Parathyroid adenoma (tissue), 2 donors: Measurements from ENCODE around the gene GUCA2A.

Experiments used
- H2AFZ ChIP-seq: fragments of 300-600 bp; sonication (generic); one replicate; pipeline ENCODE4 v1.7.0; 2017; ENCODE audit warnings: antibody characterized with exemption, mild to moderate bottlenecking
- H3K27ac ChIP-seq: fragments of 300-600 bp; sonication (generic); one replicate; pipeline ENCODE4 v1.7.0; 2017
- H3K27me3 ChIP-seq: fragments of 300-600 bp; sonication (generic); one replicate; pipeline ENCODE4 v1.7.0; 2017; ENCODE audit warnings: low read length; ENCODE audit not compliant: control insufficient read depth, insufficient read depth
- H3K36me3 ChIP-seq: fragments of 300-600 bp; sonication (generic); one replicate; pipeline ENCODE4 v1.7.0; 2017; ENCODE audit warnings: low read length; ENCODE audit not compliant: control insufficient read depth, insufficient read depth
- H3K4me1 ChIP-seq: fragments of 300-600 bp; sonication (generic); one replicate; pipeline ENCODE4 v1.7.0; 2017; ENCODE audit warnings: control low read depth
- H3K4me2 ChIP-seq: fragments of 300-600 bp; sonication (generic); one replicate; pipeline ENCODE4 v1.7.0; 2017; ENCODE audit warnings: low read length
- H3K4me3 ChIP-seq: fragments of 300-600 bp; sonication (generic); one replicate; pipeline ENCODE4 v1.7.0; 2017; ENCODE audit warnings: low read depth, low read length
- H3K79me2 ChIP-seq: fragments of 300-600 bp; sonication (generic); one replicate; pipeline ENCODE4 v1.7.0; 2017; ENCODE audit warnings: control low read depth
- H3K9ac ChIP-seq: fragments of 300-600 bp; sonication (generic); one replicate; pipeline ENCODE4 v1.7.0; 2017; ENCODE audit warnings: mild to moderate bottlenecking
- H3K9me3 ChIP-seq: fragments of 300-600 bp; sonication (generic); one replicate; pipeline ENCODE4 v1.7.0; 2017; ENCODE audit warnings: low read length; ENCODE audit not compliant: control insufficient read depth
- CTCF ChIP-seq: fragments of 300-600 bp; sonication (generic); IDR thresholded peaks from one replicate; pipeline ENCODE4 v1.7.0; 2017; ENCODE audit warnings: antibody characterized with exemption, mild to moderate bottlenecking
- donor health status: primary hyperparathyroidism.

GUCA2A gene

GRCh38 chr1:42183210-42183956 is 18.8 kb upstream of the GUCA2A start:
- H3K4me3 ChIP-seq = no peak overlapping the region
- H3K4me2 ChIP-seq = peak overlapping the region; percentile 33
- H3K27me3 ChIP-seq = no peaks in the 10 kb centered on the region
- H3K79me2 ChIP-seq = no peaks in the 10 kb centered on the region
- no peak overlapping the region for H2AFZ ChIP-seq
- no peak for TF ChIP-seq CTCF
- H3K9ac ChIP-seq = no peak overlapping the region
- no peaks in the 10 kb centered on the region for H3K36me3 ChIP-seq
- no peaks in the 10 kb centered on the region for H3K4me1 ChIP-seq
- no peak overlapping the region for H3K27ac ChIP-seq
- H3K9me3 ChIP-seq = no peaks in the 10 kb centered on the region

GRCh38 chr1:42181687-42182086 is 17.1 kb upstream of the GUCA2A start:
- no peaks in the 10 kb centered on the region for H3K27me3 ChIP-seq
- H3K9ac ChIP-seq = no peak overlapping the region
- H3K27ac ChIP-seq = no peak overlapping the region
- TF ChIP-seq CTCF = no peak
- H3K79me2 ChIP-seq = no peaks in the 10 kb centered on the region
- no peak overlapping the region for H2AFZ ChIP-seq
- H3K4me2 ChIP-seq = no peak overlapping the region
- no peaks in the 10 kb centered on the region for H3K9me3 ChIP-seq
- no peaks in the 10 kb centered on the region for H3K36me3 ChIP-seq
- no peaks in the 10 kb centered on the region for H3K4me1 ChIP-seq
- H3K4me3 ChIP-seq = no peak overlapping the region

- Histone ChIP-seq H3K36me3 (no peaks in the 10 kb centered on the region), H3K4me2 (no peak overlapping the region), H3K79me2 (no peaks in the 10 kb centered on the region), H3K4me1 (no peaks in the 10 kb centered on the region), H3K27me3 (no peaks in the 10 kb centered on the region), H3K27ac (no peak overlapping the region), H3K9ac (no peak overlapping the region), H2AFZ (no peak overlapping the region), H3K4me3 (no peak overlapping the region), H3K9me3 (no peaks in the 10 kb centered on the region)
- no peak for TF ChIP-seq CTCF
These were observed 15.4 kb upstream of the GUCA2A start for GRCh38 chr1:42179900-42180329.

GRCh38 chr1:42179275-42179674 is 14.7 kb upstream of the GUCA2A start:
- no peaks in the 10 kb centered on the region for H3K36me3 ChIP-seq
- no peak for TF ChIP-seq CTCF
- H3K9me3 ChIP-seq = no peaks in the 10 kb centered on the region
- no peaks in the 10 kb centered on the region for H3K79me2 ChIP-seq
- no peaks in the 10 kb centered on the region for H3K4me1 ChIP-seq
- H3K27me3 ChIP-seq = no peaks in the 10 kb centered on the region
- no peak overlapping the region for H3K4me3 ChIP-seq
- no peak overlapping the region for H3K9ac ChIP-seq
- H3K27ac ChIP-seq = no peak overlapping the region
- no peak overlapping the region for H2AFZ ChIP-seq
- H3K4me2 ChIP-seq = no peak overlapping the region

- Histone ChIP-seq H3K27ac (no peak overlapping the region), H3K9me3 (no peaks in the 10 kb centered on the region), H3K27me3 (no peaks in the 10 kb centered on the region), H2AFZ (no peak overlapping the region), H3K4me3 (no peak overlapping the region), H3K4me1 (peaks cover 4% of the 10 kb centered on the region), H3K79me2 (no peaks in the 10 kb centered on the region), H3K36me3 (no peaks in the 10 kb centered on the region), H3K9ac (no peak overlapping the region), H3K4me2 (no peak overlapping the region)
- no peak for TF ChIP-seq CTCF
These were observed 13.7 kb upstream of the GUCA2A start for GRCh38 chr1:42178249-42178648.
